HepG2 (cell line): ENCODE results near the gene FRMD3. TPM values are rescaled to one million over a fixed set of nuclear protein-coding genes. Genes with fewer than 3 reads are reported as not detected.

Experiments
- ATAD3A ChIP-seq: sonication (generic); formaldehyde crosslinking; IDR thresholded peaks from 2 replicates; pipeline ENCODE4 v1.4.0; 2020; ENCODE audit warnings: missing genetic modification reagents
- HDAC1 ChIP-seq: sonication (generic); formaldehyde crosslinking; IDR thresholded peaks from 2 replicates; pipeline ENCODE4 v1.5.1; 2020; ENCODE audit warnings: mild to moderate bottlenecking, missing genetic modification reagents
- NCOA1 ChIP-seq: sonication (generic); formaldehyde crosslinking; IDR thresholded peaks from 2 replicates; pipeline ENCODE4 v1.9.0; 2021; ENCODE audit warnings: missing genetic modification reagents
- NONO ChIP-seq, 2 experiments: fragments of 450-650 bp in 1 of 2; sonication (generic) in 1 of 2; formaldehyde crosslinking in 1 of 2; IDR thresholded peaks in 1 of 2; conservative IDR thresholded peaks in 1 of 2; 2 replicates each; pipeline versions ENCODE4 v1.6.1 to v1.8.0; 2017 to 2022; ENCODE audit warnings: mild to moderate bottlenecking in 1 of 2, missing genetic modification reagents in 1 of 2, moderate library complexity in 1 of 2
- NR2C2 ChIP-seq: sonication (generic); formaldehyde crosslinking; IDR thresholded peaks from 2 replicates; pipeline ENCODE4 v1.4.0; 2020; ENCODE audit warnings: missing genetic modification reagents, mild to moderate bottlenecking, moderate library complexity, borderline replicate concordance
- ONECUT2 ChIP-seq: sonication (generic); formaldehyde crosslinking; IDR thresholded peaks from 2 replicates; pipeline ENCODE4 v1.4.0; 2020; ENCODE audit warnings: missing genetic modification reagents
- PLRG1 ChIP-seq: fragments of 450-650 bp; conservative IDR thresholded peaks from 2 replicates; pipeline ENCODE4 v1.6.1; 2016
- REPIN1 ChIP-seq: sonication (generic); formaldehyde crosslinking; IDR thresholded peaks from 2 replicates; pipeline ENCODE4 v1.8.0; 2022; ENCODE audit warnings: missing genetic modification reagents, low read depth, mild to moderate bottlenecking, borderline replicate concordance
- RXRB ChIP-seq: IDR thresholded peaks from 2 replicates; pipeline ENCODE4 v1.6.1; 2016; ENCODE audit warnings: borderline replicate concordance, missing genetic modification reagents, missing compliant biosample characterization
- SOX13 ChIP-seq, 3 experiments: fragments of 450-650 bp in 1 of 3; sonication (generic) in 1 of 3; formaldehyde crosslinking in 1 of 3; IDR thresholded peaks in 2 of 3; conservative IDR thresholded peaks in 1 of 3; 2 replicates each; pipeline versions ENCODE4 v1.5.0 to v1.6.1; 2016 to 2020; ENCODE audit warnings: antibody characterized with exemption in 1 of 3, mild to moderate bottlenecking in 1 of 3, missing compliant biosample characterization in 1 of 3, missing genetic modification reagents in 1 of 3, moderate library complexity in 1 of 3
- XRCC5 ChIP-seq: fragments of 200-400 bp; formaldehyde crosslinking; optimal IDR thresholded peaks from 2 replicates; pipeline ENCODE3; 2017; ENCODE audit warnings: mild to moderate bottlenecking, low read length
- ZBTB43 ChIP-seq: sonication (generic); formaldehyde crosslinking; conservative IDR thresholded peaks from 2 replicates; pipeline ENCODE4 v1.4.0; 2020; ENCODE audit warnings: missing genetic modification reagents
- ZFYVE20 ChIP-seq: sonication (generic); formaldehyde crosslinking; IDR thresholded peaks from 2 replicates; pipeline ENCODE4 v1.8.0; 2023; ENCODE audit warnings: low read depth, mild to moderate bottlenecking, moderate library complexity, missing genetic modification reagents, borderline replicate concordance
- ZNF280D ChIP-seq: sonication (generic); formaldehyde crosslinking; IDR thresholded peaks from 2 replicates; pipeline ENCODE4 v1.5.1; 2020; ENCODE audit warnings: mild to moderate bottlenecking, missing genetic modification reagents
- ZNF512 ChIP-seq: sonication (generic); formaldehyde crosslinking; IDR thresholded peaks from 2 replicates; pipeline ENCODE4 v1.4.0; 2020; ENCODE audit warnings: mild to moderate bottlenecking, missing genetic modification reagents
- ZNF766 ChIP-seq: sonication (generic); formaldehyde crosslinking; IDR thresholded peaks from 2 replicates; pipeline ENCODE4 v1.5.0; 2020; ENCODE audit warnings: missing genetic modification reagents, borderline replicate concordance
- ZNF782 ChIP-seq: sonication (generic); formaldehyde crosslinking; IDR thresholded peaks from 2 replicates; pipeline ENCODE4 v1.4.0; 2020; ENCODE audit warnings: missing genetic modification reagents, mild to moderate bottlenecking, borderline replicate concordance
- polyA plus RNA-seq, 8 experiments: library from polyadenylated mRNA; depleted of rRNA in 3 of 8; stranded (reverse) in 7 of 8; unstranded in 1 of 8; fragments of >200 nt; fragmentation: Illumina TruSeq in 4 of 8; extraction: Trizol in 4 of 8; gene quantifications; 2 replicates each; pipeline versions ENCODE4 v1.2.1 to v1.2.3, GENCODE V29; 2011 to 2016; ENCODE audit warnings: low read depth in 4 of 8, missing spikeins in 1 of 8, mixed read lengths in 1 of 8; ENCODE audit not compliant: insufficient read depth in 1 of 8
- total RNA-seq, 5 experiments: library from RNA; depleted of rRNA; stranded (reverse); fragments of >200 nt; fragmentation: Illumina TruSeq; extraction: Trizol; gene quantifications; 2 replicates each; pipeline ENCODE4 v1.2.3, GENCODE V29; 2016; ENCODE audit warnings: low read depth in 1 of 5
- TF ChIP-seq, protein P1 (sequence below): sonication (generic); formaldehyde crosslinking; IDR thresholded peaks from 2 replicates; pipeline ENCODE4 v1.4.0; 2020; ENCODE audit warnings: missing genetic modification reagents

Gene FRMD3
- total and polyA plus RNA-seq, 2 of the 13 experiments (the other 11 are each of a cell fraction or from before 2014, with no cell fraction given) = 3.2 to 7.7 TPM

- TF ChIP-seq ZNF280D (peak; percentile 70; the same call in 1 of the 2 replicates), NCOA1 (CRISPR knock-in tag) (peak; percentile 28; the same call in 1 of the 2 replicates), ZNF766 (CRISPR knock-in tag) (0 out of 2 replicates have a peak, but pooled peaks have one; percentile 28), SOX13 (IDR thresholded peaks at IDR 0.05) (no peak), SOX13 (CRISPR knock-in tag; conservative IDR thresholded peaks at IDR 0.05 in 1 of 2, IDR thresholded peaks at IDR 0.05 in 1 of 2) (0 out of 4 replicates have a peak, but pooled peaks of 1 of the 2 experiments have one; percentile 51), REPIN1 (0 out of 2 replicates have a peak, but pooled peaks have one; percentile 65), HDAC1 (CRISPR knock-in tag) (peak; percentile 87), NR2C2 (CRISPR knock-in tag) (no peak; the same call in none of the 2 replicates), ZNF782 (CRISPR knock-in tag) (peak; percentile 66), ONECUT2 (CRISPR knock-in tag) (no peak), ATAD3A (CRISPR knock-in tag) (no peak), ZNF512 (no peak), ZBTB43 (CRISPR knock-in tag) (peak; percentile 69; the same call in 1 of the 2 replicates), ZFYVE20 (CRISPR knock-in tag) (no peak), PLRG1 (no peak), RXRB (CRISPR knock-in tag) (no peak), NONO (IDR thresholded peaks at IDR 0.05) (no peak), NONO (CRISPR knock-in tag; conservative IDR thresholded peaks at IDR 0.05) (peak; percentile 93), XRCC5 (peak; percentile 91)
- TF ChIP-seq, protein P1, sequence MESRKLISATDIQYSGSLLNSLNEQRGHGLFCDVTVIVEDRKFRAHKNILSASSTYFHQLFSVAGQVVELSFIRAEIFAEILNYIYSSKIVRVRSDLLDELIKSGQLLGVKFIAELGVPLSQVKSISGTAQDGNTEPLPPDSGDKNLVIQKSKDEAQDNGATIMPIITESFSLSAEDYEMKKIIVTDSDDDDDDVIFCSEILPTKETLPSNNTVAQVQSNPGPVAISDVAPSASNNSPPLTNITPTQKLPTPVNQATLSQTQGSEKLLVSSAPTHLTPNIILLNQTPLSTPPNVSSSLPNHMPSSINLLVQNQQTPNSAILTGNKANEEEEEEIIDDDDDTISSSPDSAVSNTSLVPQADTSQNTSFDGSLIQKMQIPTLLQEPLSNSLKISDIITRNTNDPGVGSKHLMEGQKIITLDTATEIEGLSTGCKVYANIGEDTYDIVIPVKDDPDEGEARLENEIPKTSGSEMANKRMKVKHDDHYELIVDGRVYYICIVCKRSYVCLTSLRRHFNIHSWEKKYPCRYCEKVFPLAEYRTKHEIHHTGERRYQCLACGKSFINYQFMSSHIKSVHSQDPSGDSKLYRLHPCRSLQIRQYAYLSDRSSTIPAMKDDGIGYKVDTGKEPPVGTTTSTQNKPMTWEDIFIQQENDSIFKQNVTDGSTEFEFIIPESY (CRISPR knock-in tag) = peak; percentile 33; the same call in 1 of the 2 replicates
Observed at GRCh38 chr9:83538172-83538889, at the start of gene FRMD3 (continued).
